Measurements from ENCODE around the gene AMOT. TPM values are rescaled to one million over a fixed set of nuclear protein-coding genes. Genes with fewer than 3 reads are reported as not detected.

AMOT gene
- 5.3 and 9.1 TPM in 2 replicates for total RNA-seq (2012; rRNA removed)
- polyA plus RNA-seq (2012; rRNA removed) = 4.7 TPM in 2 replicates
- 1.9 and 3.1 TPM in 2 replicates for polyA plus RNA-seq (2012; cell fraction: cytosol; rRNA removed)
- polyA plus RNA-seq (2012; cell fraction: nucleus; rRNA removed; ENCODE audit: low replicate concordance) = 3.6 and 5.4 TPM in 2 replicates
- percentile 42 among the genes with signal in this experiment for Bru-seq, nascent RNA
- percentile 48 among the genes with signal in this experiment for BruChase-seq, experiment 1, labeled RNA remaining after a 6-hour chase
- percentile 42 among the genes with signal in this experiment for BruChase-seq, experiment 2, labeled RNA remaining after a 2-hour chase
- long read RNA-seq = 0 reads

DNA sequence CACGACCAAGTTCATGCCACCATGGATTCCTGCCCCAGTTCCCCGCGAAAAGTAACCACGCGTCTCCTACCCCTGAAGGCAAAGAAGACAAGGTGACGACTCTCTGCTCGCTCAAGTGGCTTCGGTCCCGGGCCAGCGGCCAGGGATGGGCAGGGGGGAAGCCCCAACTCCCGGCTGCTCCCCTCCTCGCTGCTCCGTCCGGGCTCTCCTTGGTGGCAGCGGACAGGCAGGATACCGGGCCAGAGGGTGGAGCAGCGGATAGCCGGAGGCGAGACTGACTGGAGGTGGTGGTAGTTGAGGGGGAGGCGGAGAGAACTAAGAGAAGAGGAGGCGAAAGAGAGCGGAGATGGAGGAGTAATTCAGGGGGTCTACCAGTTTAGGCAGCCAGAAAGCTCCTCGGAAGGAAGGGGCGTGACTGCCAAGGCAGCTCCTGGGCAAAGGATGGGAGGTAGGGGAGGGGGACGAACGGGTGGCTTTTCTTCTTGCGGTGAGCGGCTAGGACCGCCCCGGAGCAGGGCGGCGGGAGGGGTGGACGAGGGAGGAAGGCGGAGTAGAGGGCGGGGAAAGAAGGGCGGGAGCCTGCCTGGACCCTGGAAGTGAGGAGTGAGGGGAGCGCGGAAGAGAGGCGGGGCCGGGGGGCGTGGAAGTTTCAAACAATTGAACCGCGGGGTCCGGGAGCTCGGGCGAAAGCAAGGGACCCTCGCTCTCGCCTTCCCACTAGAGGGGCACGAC, at the start of gene AMOT:
Gene AMOT (minus strand): TSS at position 450 of the 732 bp plus-strand sequence. CDS start 17,705 bp downstream, outside the sequence.
- TF ChIP-seq CEBPB (IDR thresholded peaks at IDR 0.05; ENCODE audit: low read depth, low read length) (no peak), MAZ (IDR thresholded peaks at IDR 0.05; ENCODE audit: borderline replicate concordance, low read depth, low read length) (peak; percentile 51; the same call in 1 of the 2 replicates), RCOR1 (IDR thresholded peaks at IDR 0.05; ENCODE audit: insufficient replicate concordance, low read length) (no peak)
- Histone ChIP-seq H2AFZ (replicated peaks; ENCODE audit: low read length, poor library complexity) (peak within 1 kb of the TSS; percentile 94), H4K8ac (ENCODE audit: low read depth in 2 of 2, low read length in 2 of 2) (peak within 1 kb of the TSS in 1 of 2 experiments; percentile 61; a peak in 2 of 4 replicates), H3K14ac (replicated peaks; ENCODE audit: low read depth, low read length) (peak within 1 kb of the TSS; percentile 45; the same call in 1 of the 2 replicates), H3K56ac (ENCODE audit: extremely low read depth, insufficient read depth, low read length) (no peak within 1 kb of the TSS), H3K27me3 (ENCODE audit: control insufficient read depth, insufficient read depth, low read length) (no peaks in the 10 kb centered on the region; the same call in 1 of the 2 replicates), H3K4me1 (ENCODE audit: control insufficient read depth, insufficient read depth, low read length) (no peaks in the 10 kb centered on the region; the same call in 1 of the 2 replicates), H3K9me1 (ENCODE audit: insufficient read depth, low read length) (no peaks in the 10 kb centered on the region), H2BK5ac (ENCODE audit: low read depth, low read length, poor library complexity, severe bottlenecking) (peak within 1 kb of the TSS; percentile 14), H3K9me3 (ENCODE audit: control insufficient read depth, insufficient read depth, low read length) (no peaks in the 10 kb centered on the region), H4K5ac (ENCODE audit: low read depth, low read length) (peak within 1 kb of the TSS; percentile 39), H2BK20ac (ENCODE audit: low read depth, low read length) (peak within 1 kb of the TSS; percentile 44; the same call in 1 of the 2 replicates), H3K4ac (ENCODE audit: low read depth, low read length) (peak within 1 kb of the TSS; percentile 20; the same call in 1 of the 2 replicates), H3K36me3 (ENCODE audit: control insufficient read depth, insufficient read depth, low read length) (no peaks in the 10 kb centered on the region), H3K4me3 (ENCODE audit: insufficient read depth, low read depth, low read length) (peak within 1 kb of the TSS; percentile 76), H2AK9ac (replicated peaks; ENCODE audit: low read depth, low read length, poor library complexity) (peak within 1 kb of the TSS; percentile 31), H2BK120ac (ENCODE audit: low read depth, low read length) (peak within 1 kb of the TSS; percentile 75), H3K27ac (ENCODE audit: insufficient read depth, low read length) (peak within 1 kb of the TSS; percentile 56), H3K18ac (ENCODE audit: low read depth, low read length) (peak within 1 kb of the TSS; percentile 61; the same call in 1 of the 2 replicates), H4K91ac (ENCODE audit: insufficient read depth, low read depth, low read length) (no peak within 1 kb of the TSS; the same call in none of the 2 replicates), H2BK15ac (ENCODE audit: low read depth, low read length) (0 out of 3 replicates have a peak within 1 kb of the TSS, but pooled peaks have one; percentile 46), H3K4me2 (ENCODE audit: low read depth, low read length) (peak within 1 kb of the TSS; percentile 84), H3K9ac (ENCODE audit: low read depth, low read length) (peak within 1 kb of the TSS; percentile 64), H3K23ac (ENCODE audit: low read depth, low read length) (peak within 1 kb of the TSS; percentile 79), H4K20me1 (ENCODE audit: insufficient read depth, low read length) (no peaks in the 10 kb centered on the region), H3K79me1 (ENCODE audit: low read depth in 1 of 2, low read length in 2 of 2) (peaks cover 0 to 4% of the 10 kb centered on the region in 2 experiments; a peak in 2 of 4 replicates), H2AK5ac (ENCODE audit: low read depth, low read length) (no peak within 1 kb of the TSS)
- ATAC-seq (ENCODE audit: low read depth) = peak; percentile 88
- 18% methylated on average over 15 of the region's 49 CpGs; no CpG with 5 or more reads in 1 of the 2 experiments for WGBS, 2 experiments (ENCODE audit: extremely low coverage in 2 of 2, insufficient read length in 1 of 2)
- POLR2A ChIA-PET (ENCODE audit: unreplicated experiment) = no interaction called here
- intact Hi-C loops (cut with micrococcal nuclease) (loop anchor here (2.0 to 10.0 kb wide), 2 partner anchors 22 to 186 kb away; no protein-coding TSS in a partner anchor), in situ Hi-C loops (cut with MboI; ENCODE audit: low sequenced_read_pairs) (loop anchor here (25.0 kb wide), 1 partner anchor 1153 kb away; the partner anchor contains the start of gene ALG13), dilution Hi-C loops (cut with HindIII; ENCODE audit: low sequenced_read_pairs, unreplicated experiment) (no loop called here)
- BruUV-seq (replicated peaks) = no TSS peak
- DNase-seq = peak; percentile 60
- CTCF ChIA-PET = no interaction called here
